HEK293T (cell line): ENCODE measurements around the gene DMRTC2.

ENCODE experiments used
- CTCF ChIA-PET: fragments of 350-600 bp; formaldehyde crosslinking; extraction: SDS; loops from one replicate; lab custom pipeline; 2021; ENCODE audit warnings: antibody characterized with exemption, inconsistent platforms; lab: Yijun Ruan, JAX
- POLR2A ChIA-PET: fragments of 350-600 bp; formaldehyde crosslinking; extraction: SDS; loops from one replicate; lab custom pipeline; 2020; ENCODE audit warnings: antibody characterized with exemption, inconsistent platforms; lab: Yijun Ruan, JAX
- DNase-seq: peaks from one replicate; pipeline ENCODE4 v3.0.0; 2012; ENCODE audit warnings: mixed read lengths; ENCODE audit errors: extremely low spot score
- ARNT ChIP-seq: fragments of 450-650 bp; IDR thresholded peaks from 2 replicates; pipeline ENCODE4 v1.6.1; 2017; ENCODE audit warnings: mild to moderate bottlenecking
- BHLHE40 ChIP-seq: fragments of 450-650 bp; IDR thresholded peaks from 2 replicates; pipeline ENCODE4 v1.6.1; 2016; ENCODE audit warnings: mild to moderate bottlenecking, moderate library complexity, borderline replicate concordance
- CTBP1 ChIP-seq: fragments of 450-650 bp; IDR thresholded peaks from 2 replicates; pipeline ENCODE4 v1.6.1; 2016; ENCODE audit warnings: borderline replicate concordance
- ELF4 ChIP-seq: fragments of 450-650 bp; IDR thresholded peaks from 2 replicates; pipeline ENCODE4 v1.6.1; 2017; ENCODE audit warnings: antibody characterized with exemption
- FOXA1 ChIP-seq: fragments of 450-650 bp; IDR thresholded peaks from 2 replicates; pipeline ENCODE4 v1.6.1; 2016; ENCODE audit warnings: mild to moderate bottlenecking
- FOXK2 ChIP-seq: fragments of 450-650 bp; IDR thresholded peaks from 2 replicates; pipeline ENCODE4 v1.6.1; 2016; ENCODE audit warnings: mild to moderate bottlenecking
- FOXM1 ChIP-seq: fragments of 450-650 bp; IDR thresholded peaks from 2 replicates; pipeline ENCODE4 v1.6.1; 2017; ENCODE audit warnings: mild to moderate bottlenecking, borderline replicate concordance
- HDGF ChIP-seq: fragments of 450-650 bp; IDR thresholded peaks from 2 replicates; pipeline ENCODE4 v1.6.1; 2017; ENCODE audit warnings: antibody characterized with exemption, borderline replicate concordance
- L3MBTL2 ChIP-seq: fragments of 450-650 bp; conservative IDR thresholded peaks from 2 replicates; pipeline ENCODE4 v1.6.1; 2016; ENCODE audit warnings: mild to moderate bottlenecking
- LEF1 ChIP-seq: fragments of 450-650 bp; IDR thresholded peaks from 2 replicates; pipeline ENCODE4 v1.6.1; 2017; ENCODE audit warnings: mild to moderate bottlenecking, borderline replicate concordance
- NFRKB ChIP-seq: fragments of 450-650 bp; IDR thresholded peaks from 2 replicates; pipeline ENCODE4 v1.6.1; 2016; ENCODE audit warnings: mild to moderate bottlenecking, moderate library complexity
- SP1 ChIP-seq: fragments of 450-650 bp; IDR thresholded peaks from 2 replicates; pipeline ENCODE4 v1.6.1; 2017
- SUZ12 ChIP-seq: fragments of 450-650 bp; IDR thresholded peaks from 2 replicates; pipeline ENCODE4 v1.6.1; 2016; ENCODE audit warnings: mild to moderate bottlenecking
- TARDBP ChIP-seq: fragments of 450-650 bp; IDR thresholded peaks from 2 replicates; pipeline ENCODE4 v1.6.1; 2016
- ZNF384 ChIP-seq: fragments of 450-650 bp; IDR thresholded peaks from 2 replicates; pipeline ENCODE4 v1.6.1; 2016
- TF ChIP-seq, protein P1 (sequence below): fragments of 450-650 bp; IDR thresholded peaks from 2 replicates; pipeline ENCODE4 v1.6.1; 2016

Gene DMRTC2

DNA sequence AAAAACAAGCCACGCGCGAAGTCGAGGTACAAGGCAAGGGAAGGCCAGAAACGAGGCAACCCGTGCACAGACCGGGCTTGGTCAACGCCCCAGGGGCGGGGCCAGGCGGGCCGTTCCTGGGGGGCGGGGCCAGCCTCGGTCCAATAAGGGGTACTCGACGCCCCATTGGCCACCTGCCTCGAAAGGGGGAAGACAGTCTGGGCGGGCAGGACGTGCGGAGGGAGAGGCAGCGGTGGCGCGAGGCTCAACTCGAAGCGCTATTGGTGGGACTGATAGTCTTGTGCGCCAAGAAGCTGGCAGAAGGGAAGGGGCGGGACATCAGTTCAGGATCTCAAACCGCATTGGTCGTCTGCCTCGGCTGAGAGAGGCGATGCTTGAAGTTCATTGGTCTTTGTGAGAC lies 241 bp upstream of the DMRTC2 start, which contains the start of gene LYPD4:
TSS of gene LYPD4 (minus strand) at position 83 of the 400 bp plus-strand sequence. CDS start 5,398 bp downstream, outside the sequence.
- TF ChIP-seq L3MBTL2 (peak; percentile 54), ZNF384 (no peak), FOXM1 (no peak), TARDBP (no peak)
- DNase-seq, result no peak
- CTCF ChIA-PET, result no interaction called here
- POLR2A ChIA-PET, result no interaction called here

DNA sequence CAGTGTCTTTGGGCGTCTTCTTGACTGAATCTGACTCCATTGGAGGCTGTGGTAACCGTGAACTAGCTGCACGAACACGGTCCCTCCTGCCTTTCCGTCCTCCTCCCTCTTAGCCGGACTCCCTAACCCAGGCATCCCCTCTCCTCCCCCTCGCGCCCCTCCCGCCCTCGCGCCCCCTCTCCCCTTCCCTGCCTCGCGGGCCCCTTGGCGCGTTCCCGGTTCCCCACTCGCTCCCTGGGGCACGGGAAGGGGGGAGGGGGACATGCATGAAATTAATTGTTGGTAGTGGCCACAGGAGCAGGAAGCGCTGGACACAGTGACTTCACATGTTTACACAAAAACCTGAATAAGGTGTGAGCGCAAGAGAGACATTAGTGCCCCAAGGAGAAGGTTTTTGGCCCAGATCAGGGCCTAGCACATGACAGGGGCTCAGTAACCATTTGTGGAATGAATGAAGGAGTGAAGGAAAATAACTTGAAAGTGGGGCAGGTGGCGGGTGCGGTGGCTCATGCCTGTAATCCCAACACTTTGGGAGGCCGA lies 279 bp downstream of the DMRTC2 start:
- POLR2A ChIA-PET, result no interaction called here
- TF ChIP-seq ELF4 (no peak), BHLHE40 (no peak), FOXA1 (no peak), TARDBP (no peak), NFRKB (no peak)
- CTCF ChIA-PET, result no interaction called here
- DNase-seq, result no peak

DNA sequence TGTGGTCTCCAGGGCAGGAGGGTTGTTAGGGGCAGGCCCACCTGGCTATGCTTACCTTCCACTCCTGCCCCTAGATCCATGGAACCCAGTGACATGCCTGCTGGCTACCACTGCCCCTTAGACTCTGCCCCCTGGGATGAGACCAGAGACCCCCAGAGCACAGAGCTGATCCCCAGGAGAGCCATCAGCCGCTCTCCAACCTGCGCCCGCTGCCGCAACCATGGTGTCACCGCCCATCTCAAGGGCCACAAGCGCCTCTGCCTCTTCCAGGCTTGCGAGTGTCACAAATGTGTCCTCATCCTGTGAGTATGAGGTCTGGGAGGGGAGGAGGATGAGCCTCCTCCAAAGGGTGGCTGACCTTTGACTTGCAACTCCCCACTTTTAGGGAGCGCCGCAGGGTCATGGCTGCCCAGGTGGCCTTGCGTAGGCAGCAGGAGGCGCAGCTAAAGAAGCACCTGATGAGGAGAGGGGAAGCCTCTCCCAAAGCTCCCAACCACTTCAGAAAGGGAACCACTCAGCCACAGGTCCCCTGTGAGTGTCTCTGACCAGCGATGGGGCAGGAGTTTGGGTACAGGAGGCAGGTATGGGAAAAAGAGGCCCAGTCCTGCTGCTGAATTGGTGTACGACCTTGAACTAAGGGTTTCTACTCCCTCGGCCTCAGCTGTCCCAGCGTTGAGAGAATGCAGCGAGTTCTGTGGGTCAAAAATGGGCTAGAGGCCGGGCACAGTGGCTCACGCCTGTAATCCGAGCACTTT lies 2.7 kb downstream of the DMRTC2 start:
- DNase-seq, result no peak
- POLR2A ChIA-PET, result interaction anchor here (5.5 kb wide), 1 partner anchor 12 kb away, joined by 31 read pairs; the partner anchor contains the start of gene RPS19
- CTCF ChIA-PET, result interaction anchor here (0.6 to 1.2 kb wide), 2 partner anchors 12 to 26 kb away, joined by 3 read pairs; no protein-coding TSS in a partner anchor
- TF ChIP-seq NFRKB (no peak), ELF4 (no peak), LEF1 (no peak), BHLHE40 (no peak), FOXA1 (no peak), TARDBP (no peak), FOXM1 (no peak), SP1 (no peak), HDGF (no peak), CTBP1 (no peak), ZNF384 (no peak)

DNA sequence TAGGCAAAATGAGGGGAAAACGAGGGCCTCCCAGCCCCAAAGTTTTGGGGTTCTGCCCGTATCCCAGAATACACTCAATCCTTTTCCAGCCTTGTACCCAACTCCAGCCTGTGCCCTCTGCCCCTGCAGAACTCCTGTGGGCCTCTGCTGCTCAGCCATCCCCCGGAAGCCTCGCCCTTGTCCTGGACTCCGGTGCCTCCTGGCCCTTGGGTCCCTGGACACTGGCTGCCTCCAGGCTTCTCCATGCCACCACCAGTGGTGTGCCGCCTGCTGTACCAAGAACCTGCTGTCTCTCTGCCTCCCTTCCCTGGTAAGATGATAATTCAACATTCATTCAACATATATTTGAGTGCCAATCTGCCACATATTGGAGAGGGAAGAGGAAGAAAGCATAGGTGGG lies 3.8 kb downstream of the DMRTC2 start:
- no peak for DNase-seq
- TF ChIP-seq NFRKB, result no peak
- no peak for TF ChIP-seq FOXA1
- TF ChIP-seq ELF4, result no peak
- no peak for TF ChIP-seq ZNF384
- TF ChIP-seq SUZ12, result no peak
- TF ChIP-seq FOXK2, result no peak
- no peak for TF ChIP-seq CTBP1
- no peak for TF ChIP-seq SP1
- TF ChIP-seq FOXM1, result no peak
- TF ChIP-seq LEF1, result no peak
- TF ChIP-seq BHLHE40, result no peak
- no peak for TF ChIP-seq TARDBP
- TF ChIP-seq, protein P1, sequence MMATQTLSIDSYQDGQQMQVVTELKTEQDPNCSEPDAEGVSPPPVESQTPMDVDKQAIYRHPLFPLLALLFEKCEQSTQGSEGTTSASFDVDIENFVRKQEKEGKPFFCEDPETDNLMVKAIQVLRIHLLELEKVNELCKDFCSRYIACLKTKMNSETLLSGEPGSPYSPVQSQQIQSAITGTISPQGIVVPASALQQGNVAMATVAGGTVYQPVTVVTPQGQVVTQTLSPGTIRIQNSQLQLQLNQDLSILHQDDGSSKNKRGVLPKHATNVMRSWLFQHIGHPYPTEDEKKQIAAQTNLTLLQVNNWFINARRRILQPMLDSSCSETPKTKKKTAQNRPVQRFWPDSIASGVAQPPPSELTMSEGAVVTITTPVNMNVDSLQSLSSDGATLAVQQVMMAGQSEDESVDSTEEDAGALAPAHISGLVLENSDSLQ, result no peak
- ChIA-PET POLR2A (interaction anchor here (5.5 kb wide), 1 partner anchor 11 kb away, joined by 31 read pairs; the partner anchor contains the start of gene RPS19), CTCF (no interaction called here)

DNA sequence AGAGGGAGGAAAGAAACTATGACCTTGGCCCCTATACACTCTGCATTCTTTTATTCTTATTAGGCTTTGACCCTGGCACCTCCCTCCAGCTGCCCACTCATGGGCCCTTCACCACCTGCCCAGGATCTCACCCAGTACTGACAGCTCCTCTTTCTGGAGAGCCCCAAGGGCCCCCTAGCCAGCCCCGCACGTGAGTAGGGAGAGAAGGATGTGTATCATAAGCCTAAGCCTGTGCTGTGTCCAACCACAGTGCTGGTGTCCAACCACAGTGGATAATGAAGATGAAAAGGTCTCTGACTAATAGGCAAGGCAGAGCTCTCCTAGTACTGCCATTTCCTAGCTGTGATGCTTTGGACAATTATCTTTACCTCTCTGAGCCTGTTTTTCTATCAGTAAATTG lies 4.2 kb downstream of the DMRTC2 start:
- POLR2A ChIA-PET, result interaction anchor here (5.5 kb wide), 1 partner anchor 11 kb away, joined by 31 read pairs; the partner anchor contains the start of gene RPS19
- DNase-seq, result no peak
- CTCF ChIA-PET, result interaction anchor here (0.6 kb wide), 1 partner anchor 15 kb away, joined by 3 read pairs; no protein-coding TSS in a partner anchor
- TF ChIP-seq FOXM1, result no peak
- TF ChIP-seq SUZ12, result no peak
- no peak for TF ChIP-seq ARNT
- no peak for TF ChIP-seq NFRKB
- no peak for TF ChIP-seq FOXA1
- no peak for TF ChIP-seq HDGF
- TF ChIP-seq L3MBTL2, result no peak
- TF ChIP-seq ELF4, result no peak
- TF ChIP-seq LEF1, result no peak
- no peak for TF ChIP-seq CTBP1

DNA sequence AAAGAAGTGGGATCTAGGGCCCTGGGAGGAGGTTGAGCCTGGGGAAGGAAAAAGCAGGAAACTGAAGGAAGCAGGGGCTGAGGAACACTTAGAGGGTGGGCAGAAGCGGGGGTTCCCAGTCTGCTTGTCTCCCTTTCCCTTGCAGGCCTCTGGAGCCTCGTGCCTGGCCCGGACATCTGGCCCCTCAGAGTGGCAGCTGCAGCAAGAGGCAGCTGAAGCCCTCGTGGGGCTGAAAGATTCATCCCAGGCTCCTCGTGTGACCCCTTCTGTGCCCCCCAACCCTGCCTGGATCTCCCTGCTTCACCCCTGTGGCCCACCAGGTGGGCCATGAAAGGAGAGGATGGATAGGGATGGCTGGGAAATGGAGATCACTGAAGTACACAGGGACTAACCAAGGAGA lies 5.5 kb downstream of the DMRTC2 start:
- no peak for DNase-seq
- POLR2A ChIA-PET, result interaction anchor here (5.5 kb wide), 1 partner anchor 9 kb away, joined by 31 read pairs; the partner anchor contains the start of gene RPS19
- CTCF ChIA-PET, result interaction anchor here (1.2 kb wide), 1 partner anchor 15 kb away, joined by 3 read pairs; no protein-coding TSS in a partner anchor
- TF ChIP-seq SP1, result no peak
- no peak for TF ChIP-seq ELF4
- no peak for TF ChIP-seq CTBP1

DNA sequence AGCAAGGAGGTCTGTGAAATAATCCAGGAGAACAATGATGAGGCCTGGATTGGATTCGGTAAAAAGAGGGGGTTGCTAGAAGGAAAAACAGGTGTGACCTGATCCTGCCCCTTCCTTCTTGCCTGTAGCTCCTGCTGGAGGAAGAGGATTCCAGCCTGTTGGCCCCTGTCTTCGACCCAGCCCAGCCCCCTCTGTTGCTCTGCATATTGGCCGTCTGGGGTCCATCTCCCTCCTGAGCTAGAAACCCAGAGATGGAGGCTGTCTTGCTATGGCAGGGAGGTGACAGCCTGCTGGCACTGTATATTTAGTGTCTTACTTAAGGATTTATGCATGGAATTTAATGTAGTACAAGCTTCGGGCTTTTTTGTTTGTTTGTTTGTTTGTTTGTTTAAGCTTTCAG lies 6.6 kb downstream of the DMRTC2 start:
- TF ChIP-seq FOXK2, result no peak
- TF ChIP-seq, protein P1, result no peak
- TF ChIP-seq FOXM1, result no peak
- TF ChIP-seq ELF4, result no peak
- no peak for TF ChIP-seq ARNT
- TF ChIP-seq LEF1, result no peak
- no peak for TF ChIP-seq SP1
- TF ChIP-seq ZNF384, result no peak
- TF ChIP-seq FOXA1, result no peak
- no peak for TF ChIP-seq TARDBP
- no peak for TF ChIP-seq SUZ12
- no peak for TF ChIP-seq BHLHE40
- no peak for TF ChIP-seq L3MBTL2
- TF ChIP-seq CTBP1, result no peak
- POLR2A ChIA-PET, result interaction anchor here (1.1 to 5.5 kb wide), 2 partner anchors 8 to 33 kb away, joined by 3 to 31 read pairs; partner anchors contain the start of gene RPS19
- CTCF ChIA-PET, result no interaction called here
- DNase-seq, result no peak
